Measurements from ENCODE around the gene GLI3.

Gene GLI3

DNA sequence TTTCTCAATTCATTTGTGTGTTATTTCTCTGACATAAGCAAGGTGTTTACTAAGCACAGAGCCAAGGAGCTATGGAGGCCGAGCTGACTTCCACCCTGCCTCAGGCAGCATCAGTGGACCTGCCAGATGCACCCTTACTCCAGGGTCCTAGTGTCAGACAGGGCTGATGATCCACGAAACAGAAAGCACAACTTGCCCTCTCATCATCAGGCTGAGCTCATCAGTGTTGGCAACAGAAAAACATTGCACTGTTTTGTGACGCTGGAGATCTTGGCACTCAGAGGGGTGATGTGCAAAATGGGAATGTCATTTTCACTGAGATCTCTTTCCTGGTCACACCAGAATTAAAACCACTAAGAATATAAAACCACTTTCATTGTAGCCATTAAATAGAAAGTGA is 201.8 kb downstream of the GLI3 start:
- DNase-seq (ENCODE audit: low read depth in 2 of 2), result no peak

DNA sequence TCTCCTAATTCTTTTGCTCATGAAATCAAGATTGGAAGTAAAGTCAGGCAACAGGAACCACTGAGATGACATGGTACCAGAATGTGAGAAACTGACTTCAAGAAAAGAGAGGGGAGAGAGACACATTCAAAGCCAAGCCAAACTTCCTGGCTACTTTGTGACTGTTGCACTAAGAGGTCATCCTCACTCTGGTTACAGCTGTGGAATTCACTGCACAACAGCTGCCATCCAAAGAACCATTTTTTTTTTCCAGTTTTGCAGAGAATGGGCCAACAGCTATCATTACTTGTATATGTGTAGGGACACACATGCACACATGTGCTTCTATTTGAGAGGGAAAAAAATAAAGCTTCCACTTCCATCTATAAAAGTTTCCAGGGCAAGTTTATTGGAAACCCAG is 203.5 kb downstream of the GLI3 start:
- no peak for DNase-seq (ENCODE audit: low read depth in 2 of 2)

DNA sequence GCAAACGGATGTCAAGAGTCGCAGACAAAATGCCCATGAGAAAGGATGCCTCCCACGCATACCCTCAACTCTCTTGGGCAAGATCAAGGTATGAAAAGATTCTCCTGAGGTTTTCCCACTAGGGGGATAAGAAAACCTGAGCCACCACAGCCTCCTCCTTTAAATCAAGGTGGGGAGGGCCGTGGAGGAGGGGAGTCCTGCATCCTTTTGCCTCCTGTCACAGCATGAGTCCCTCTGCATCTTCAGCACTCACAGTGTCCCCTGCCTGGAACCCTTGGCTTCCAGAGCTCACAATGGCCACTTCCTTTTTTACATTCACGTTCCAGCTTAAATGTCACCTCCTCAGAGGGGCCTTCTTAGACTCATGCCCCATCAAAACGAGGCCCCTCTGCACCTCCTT is 207.6 kb downstream of the GLI3 start:
- no peak for DNase-seq (ENCODE audit: low read depth in 2 of 2)

DNA sequence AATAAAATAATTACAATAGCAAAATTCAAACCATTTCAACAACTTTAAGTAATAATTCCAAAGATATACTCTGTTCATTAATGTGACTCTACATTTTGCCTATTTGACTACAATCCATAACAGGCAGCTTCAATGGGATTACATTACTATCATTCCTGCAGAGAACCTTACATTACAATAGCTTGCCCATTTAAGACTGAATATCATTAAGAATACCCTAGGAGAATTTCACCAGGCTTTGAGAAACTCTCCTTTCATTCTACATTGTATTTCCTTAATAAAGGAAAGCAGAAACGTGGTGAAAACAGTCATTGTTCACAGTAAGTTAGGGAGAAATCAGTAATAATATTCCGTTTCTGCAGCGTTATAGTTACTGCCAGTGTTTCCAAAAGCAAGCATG is 209.5 kb downstream of the GLI3 start:
- no peak for DNase-seq (ENCODE audit: low read depth in 2 of 2)

DNA sequence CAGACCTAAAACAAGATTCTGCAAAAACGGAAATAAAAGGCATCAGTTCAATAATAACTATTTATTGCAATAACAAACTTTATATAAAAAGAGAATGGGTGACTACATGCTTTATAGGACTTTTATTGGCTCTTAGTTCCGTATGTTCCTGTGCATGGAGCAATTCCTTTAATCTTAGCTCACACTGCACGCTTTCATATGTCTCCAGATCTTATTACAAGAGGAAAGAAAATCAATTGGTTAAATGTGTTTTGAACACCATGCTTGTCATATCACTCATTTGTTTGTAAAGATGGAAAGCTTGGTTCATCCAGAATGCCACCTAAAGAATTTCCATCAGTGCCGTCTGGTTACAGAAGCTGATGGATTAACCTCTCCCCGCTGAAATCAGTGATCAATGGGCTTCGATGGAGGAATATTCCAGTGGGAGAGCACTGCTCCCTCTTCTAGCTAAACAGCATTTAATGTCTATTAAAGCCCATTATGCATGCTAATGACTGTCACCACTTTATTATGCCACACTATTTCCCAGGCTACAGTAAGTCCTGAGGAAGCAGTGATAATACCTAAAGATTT is 210.3 kb downstream of the GLI3 start:
- no peak for DNase-seq (ENCODE audit: low read depth in 2 of 2)

DNA sequence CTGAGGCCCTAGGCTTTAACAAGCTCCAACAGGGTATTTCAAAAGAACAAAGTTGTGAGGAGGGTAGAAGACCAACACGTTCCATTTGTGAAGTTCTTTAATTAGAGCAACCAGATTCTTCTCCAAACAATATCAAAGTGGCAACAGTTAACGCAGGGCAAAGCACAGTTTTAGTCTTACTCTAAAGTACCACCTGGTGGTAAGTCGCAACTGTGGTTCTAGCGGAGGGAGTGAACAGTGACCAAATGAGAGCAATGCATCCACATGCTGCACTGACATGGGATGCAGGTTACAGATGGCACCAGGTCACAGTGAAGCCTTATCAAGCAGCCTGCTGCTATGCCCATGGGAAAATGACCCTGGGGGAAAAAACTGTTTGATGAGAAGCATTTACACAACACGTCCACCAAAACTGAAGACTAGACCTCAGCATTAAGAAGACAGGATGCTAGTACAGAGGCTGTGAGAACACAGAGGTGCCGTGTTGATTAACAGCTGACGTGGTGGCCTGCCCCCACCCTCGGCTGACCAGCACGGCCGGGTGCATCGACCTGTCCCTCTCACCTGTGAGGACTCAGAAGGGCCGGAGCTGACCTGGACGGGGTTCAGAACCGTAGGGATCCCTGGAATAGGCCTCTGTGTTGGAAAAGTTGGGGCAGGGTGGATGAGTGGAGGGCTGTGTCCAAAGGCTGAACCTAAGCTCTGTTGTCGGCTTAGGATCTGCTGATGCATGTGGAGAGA is 211.2 kb downstream of the GLI3 start:
- no peak for DNase-seq (ENCODE audit: low read depth in 2 of 2)

DNA sequence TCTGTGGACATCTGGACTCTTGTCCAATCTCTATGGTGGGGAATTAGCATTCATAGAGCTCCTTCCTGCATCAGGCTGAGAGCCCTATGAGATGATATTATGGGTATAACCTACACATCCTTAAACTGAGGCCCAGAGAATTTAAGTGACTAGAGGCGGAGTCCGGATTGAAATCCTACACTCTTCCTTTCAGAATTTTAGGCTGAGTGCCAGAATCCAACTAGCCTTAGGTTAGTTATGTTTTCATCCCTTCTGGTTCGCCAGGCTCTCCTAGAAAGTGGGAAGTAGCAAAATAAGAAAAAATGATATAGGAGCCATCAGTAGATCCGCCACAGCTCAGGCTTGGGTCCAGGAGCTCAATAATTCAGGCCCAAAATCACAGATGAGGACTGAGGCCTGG is 212.5 kb downstream of the GLI3 start:
- no peak for DNase-seq (ENCODE audit: low read depth in 2 of 2)

DNA sequence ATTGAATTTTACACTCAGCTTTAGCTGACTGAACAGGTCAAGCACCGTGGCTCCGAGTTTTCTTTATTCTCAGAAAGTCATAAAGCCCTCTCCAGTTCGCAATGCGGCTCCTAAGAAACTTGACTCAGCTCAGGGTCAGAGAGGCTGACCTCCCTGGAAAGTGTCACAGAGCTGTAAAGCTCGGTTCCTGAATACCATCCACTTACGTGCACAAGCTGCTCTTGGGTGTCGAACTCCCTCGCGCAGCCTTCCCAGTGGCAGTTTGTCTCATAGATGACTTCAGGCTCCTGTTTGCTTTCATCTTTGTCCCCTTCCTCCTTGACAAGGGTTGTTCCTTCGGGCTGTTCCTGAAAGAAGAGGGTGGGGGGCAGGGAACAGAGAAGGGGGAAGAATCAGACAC is 213.7 kb downstream of the GLI3 start:
- DNase-seq (ENCODE audit: low read depth in 2 of 2), result no peak

DNA sequence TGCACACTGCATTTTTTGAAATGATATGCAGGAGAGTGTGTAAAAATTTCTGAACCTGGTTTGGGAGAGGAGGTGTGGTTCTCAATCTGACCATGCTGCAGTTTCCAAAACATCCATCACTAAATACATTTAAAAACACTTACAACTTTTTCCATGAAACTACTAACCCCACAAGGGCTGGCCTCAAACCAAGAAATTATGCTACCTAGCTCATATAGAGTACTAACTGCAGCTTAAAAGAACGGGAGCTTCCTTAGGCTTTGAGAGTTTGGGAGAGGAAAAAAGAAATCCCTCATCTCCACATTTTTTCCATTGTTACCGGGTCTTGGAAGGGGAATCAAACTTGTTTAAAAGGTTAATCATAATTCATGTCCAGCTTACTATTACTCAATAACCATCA is 214.2 kb downstream of the GLI3 start:
- no peak for DNase-seq (ENCODE audit: low read depth in 2 of 2)

DNA sequence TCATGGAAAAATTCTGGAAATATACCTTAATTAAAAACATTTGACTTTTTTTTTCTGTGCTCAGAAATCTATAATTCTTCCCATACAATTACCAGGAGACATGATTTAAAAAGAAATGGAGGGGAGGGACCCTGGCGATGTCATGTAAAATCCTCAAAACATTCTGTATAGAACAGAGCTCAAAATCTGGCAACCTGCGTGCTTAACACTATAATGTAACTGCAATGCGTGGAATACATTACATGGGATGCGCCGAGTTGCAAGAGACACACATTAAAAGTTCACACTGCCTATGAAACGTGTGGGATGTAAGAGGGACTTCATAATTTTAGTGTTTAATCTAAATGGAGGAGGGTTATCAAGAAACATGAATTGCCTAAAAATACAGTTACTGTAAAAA is 215.0 kb downstream of the GLI3 start:
- DNase-seq (ENCODE audit: low read depth in 2 of 2), result no peak

DNA sequence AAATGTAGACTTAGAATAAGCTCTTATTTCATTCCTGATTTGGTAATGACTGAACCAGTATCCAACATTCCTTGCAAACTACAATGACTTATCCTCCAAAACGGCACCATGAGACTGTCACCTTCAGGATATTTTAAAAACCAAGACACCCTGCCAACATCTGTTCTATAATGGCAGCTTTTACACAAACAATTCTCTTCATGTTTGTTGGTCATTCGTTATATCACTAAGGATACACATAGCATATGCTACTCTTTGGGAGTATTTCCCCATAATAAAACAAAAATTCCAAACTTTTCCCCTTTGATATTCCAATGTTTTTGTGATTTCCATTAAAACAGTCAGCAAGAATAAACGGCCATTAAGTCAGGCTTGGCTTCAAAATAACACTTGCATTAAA is 215.4 kb downstream of the GLI3 start:
- no peak for DNase-seq (ENCODE audit: low read depth in 2 of 2)

DNA sequence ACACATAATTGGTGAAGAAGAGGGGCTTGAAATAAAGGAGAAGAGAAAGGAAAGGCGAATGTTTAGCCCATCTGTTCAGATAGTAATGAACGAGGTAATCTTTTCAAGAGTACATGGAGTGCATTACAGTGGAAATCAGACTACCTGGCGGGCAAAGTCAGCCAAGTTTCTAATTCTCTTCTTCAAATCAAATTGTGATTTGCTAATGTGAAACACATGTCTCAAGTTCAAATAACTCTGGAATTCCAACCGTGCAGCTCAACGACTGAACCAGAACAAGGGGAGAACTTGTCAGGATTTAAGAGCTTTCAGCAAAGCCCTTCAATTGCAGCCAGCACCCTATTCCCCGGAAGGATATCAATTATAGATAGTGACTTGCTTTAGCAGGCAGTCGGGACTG is 216.9 kb downstream of the GLI3 start:
- no peak for DNase-seq (ENCODE audit: low read depth in 2 of 2)

DNA sequence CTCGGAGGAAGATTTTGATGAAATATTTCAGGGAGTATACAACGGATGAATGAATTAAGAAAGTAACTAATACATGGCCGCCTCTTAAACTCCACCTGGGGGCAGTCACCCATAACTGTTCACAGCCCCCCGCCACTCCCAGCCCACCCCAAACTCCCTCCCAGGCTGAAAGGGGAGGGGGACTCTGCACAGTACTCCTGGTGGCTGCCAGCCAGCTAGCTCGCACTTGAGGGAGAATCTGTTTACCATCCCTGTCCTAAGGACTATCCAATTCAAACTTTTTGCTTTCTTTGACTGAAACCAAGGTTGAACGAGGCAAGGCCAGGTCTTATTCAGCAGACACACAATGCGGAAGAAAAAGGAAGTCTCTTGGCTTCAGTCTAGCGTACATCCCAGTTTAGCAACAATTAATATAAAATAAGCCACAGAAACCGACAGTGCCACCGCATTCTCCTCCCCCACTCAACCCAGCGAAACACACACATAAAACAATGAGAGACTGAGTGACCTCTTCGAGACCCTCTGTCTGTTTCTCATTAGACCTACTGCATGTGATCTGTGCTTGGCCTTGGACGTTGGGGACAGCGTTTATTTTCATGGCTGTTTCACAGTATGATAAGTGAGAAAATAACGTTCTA is 219.5 kb downstream of the GLI3 start:
- no peak for DNase-seq (ENCODE audit: low read depth in 2 of 2)

DNA sequence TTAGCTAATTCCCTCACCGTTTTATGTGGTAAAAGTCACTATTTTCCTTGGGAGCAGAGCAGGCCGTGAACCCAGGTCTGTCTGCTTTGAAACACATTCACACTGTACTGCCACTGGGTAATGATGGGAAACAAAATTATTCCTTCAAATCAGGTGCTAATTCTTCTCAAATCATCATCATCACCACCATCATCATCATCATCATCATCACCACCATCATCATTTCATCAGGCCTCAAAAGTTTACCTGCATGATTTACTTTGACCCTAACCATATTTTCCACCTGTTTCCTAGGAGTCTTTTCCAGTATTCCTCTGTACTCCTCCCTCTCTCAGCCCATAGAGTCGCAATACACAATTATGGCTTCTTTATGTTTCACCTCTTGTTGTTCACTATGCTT is 220.5 kb downstream of the GLI3 start:
- DNase-seq (ENCODE audit: low read depth in 2 of 2), result no peak

DNA sequence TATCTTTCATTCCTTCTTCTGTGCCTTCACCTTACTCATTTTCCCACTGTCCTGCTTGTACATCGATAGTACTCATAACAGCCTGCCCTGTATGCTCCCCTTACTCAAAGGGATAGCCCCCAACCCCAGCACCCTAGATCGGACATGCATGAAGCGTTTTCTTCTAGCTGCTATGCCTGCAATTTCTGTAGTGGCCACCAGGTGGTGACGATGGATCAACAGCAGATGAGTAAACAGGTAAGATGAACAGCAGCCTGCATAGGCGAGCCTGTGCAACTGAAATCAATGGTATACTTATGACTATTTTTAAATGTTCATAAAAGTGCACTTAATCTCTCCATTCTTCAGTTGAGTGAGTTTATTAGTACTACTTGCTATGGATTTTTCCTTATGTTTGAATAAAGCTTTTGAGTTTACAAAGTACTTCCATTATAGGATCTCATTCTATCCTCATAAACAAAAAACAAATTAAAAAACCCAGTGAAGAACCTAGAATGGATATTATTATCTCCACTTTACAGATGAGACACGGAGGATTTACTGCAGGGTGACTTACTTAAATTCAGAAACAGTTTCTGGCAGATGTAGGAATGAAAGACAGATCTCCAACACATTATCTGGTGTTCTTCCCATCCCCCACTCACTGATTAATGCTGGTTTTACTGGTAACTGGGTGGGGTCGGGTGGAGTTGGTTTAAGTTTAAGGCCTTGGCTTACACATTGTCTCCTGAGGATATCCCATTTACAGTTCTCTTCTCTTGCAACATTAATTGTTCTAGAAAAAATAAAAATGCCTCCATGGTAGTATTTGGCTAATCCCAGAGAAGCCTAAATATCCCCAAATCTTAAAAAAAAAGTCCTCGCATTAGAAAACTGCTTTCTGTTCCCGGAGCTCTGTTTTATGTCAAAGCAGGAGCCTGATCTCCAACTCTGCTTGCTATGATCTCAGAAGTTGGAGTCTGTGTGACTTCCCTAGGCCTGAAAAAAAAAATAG is 222.1 kb downstream of the GLI3 start:
- DNase-seq (ENCODE audit: low read depth in 2 of 2), result peak; percentile 5 to 14

DNA sequence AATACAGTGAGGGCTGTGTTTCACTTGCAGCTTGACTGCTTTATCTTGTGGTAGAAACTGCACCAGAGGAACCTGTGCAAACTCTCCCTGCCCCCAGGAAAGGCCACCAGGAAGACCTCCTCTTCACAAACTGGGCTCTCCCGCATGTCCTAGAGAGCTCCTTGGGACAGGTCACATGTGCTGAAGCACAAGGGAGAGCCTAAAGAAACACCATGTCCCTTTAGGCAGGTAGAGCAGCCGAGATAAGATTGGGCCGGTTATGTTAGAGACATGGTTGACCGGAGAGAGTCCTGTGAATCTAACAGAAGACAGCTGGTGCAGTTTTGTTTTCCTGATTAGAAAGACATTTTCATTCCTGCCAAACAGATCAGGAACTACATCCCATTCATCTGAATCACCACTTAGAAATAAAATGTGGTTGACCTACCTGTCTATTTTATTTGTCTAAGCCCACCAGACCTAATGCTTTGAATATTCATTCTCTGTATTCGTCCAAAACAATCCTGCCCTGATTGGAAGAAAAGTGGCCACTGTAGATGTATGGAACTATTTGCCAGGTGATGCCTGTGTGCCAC is 224.1 kb downstream of the GLI3 start:
- DNase-seq (ENCODE audit: low read depth in 2 of 2), result no peak

DNA sequence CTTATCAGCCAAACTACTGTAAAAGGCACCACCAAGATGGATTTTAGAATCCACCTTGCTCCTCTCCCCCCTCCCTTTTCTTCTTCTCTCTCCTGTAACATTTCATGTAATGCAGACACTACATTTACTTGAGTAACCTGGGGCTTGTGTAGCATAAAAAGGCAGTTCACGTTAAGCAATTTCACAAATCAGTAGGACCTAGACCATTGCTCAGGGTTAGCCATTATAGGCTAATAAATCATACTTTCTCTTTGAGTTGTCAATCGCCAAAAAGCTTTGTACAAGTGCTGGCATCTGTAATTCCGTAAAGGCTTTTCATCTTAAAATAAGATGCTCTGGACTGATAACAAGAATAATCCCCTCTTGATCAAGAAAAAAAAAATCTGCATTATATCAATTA is 224.7 kb downstream of the GLI3 start:
- DNase-seq (ENCODE audit: low read depth in 2 of 2), result no peak

DNA sequence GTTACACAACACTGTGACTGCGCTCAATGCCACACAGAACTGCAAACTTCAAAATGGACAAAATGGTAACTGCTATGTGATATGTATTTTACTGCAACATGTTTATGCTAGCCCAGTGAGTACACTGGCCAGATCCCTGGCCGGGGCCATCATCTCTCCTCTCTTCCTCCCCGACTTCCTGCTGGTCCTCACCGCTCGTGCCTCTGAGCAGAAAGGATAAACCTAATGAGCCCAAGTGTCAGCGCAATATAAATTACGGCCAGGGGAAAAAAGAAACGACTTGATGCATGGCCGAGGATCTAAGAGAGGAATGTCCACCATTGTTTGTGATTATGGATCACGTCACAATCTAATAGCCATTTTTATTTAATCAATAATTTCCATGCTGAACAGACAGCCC is 225.2 kb downstream of the GLI3 start:
- DNase-seq (ENCODE audit: low read depth in 2 of 2), result no peak

DNA sequence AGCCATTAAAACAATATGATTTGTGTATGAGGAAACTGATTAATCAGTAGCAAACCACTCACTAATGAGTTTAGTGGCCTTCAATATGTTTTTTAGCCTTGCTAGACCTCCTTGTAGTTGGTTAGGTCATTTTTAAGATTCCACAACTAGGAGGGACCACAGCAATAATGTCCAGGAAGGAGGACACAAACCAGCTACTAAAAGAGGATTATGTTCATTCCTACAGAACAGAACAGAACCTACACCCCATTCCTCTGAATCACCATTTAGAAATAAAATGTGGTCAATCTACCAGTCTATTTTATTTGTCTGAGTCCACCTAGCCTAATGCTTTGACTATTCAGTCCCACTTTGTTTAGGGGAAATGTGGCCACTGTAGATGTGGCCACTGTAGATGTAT is 226.3 kb downstream of the GLI3 start:
- no peak for DNase-seq (ENCODE audit: low read depth in 2 of 2)

DNA sequence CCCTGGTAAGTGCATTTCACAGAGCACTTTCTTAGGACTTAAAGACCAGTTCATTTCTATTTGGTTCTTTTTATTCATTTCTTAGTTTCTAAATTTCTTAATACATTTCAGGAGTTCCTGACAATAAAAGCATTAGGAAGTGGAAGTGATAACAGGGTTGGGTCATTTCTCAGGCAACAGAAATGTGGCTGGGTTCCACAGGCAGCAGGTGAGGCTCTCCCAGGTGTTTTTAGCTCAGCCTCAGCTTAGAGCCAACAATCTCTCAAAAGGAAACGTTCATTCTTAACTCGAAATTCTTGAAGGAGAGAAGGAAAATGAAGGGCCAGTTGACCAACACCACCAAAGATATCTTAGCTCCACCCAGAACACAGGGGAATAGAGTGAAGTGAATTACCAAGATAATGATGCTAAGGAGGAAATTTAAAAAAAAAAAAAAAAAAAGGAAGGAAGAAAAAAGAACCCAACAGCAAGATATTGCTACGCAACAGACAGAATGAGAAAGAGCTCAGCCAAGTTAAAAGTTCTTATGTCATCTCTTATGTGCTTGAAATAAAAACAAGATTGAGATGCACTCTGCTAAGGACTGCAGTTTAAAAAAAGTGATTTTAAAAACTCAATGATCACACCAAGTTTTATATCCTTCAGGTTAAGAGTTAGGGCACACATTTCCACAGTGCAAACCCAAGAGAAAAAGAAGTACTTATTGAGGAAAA is 230.1 kb downstream of the GLI3 start:
- DNase-seq (ENCODE audit: low read depth in 2 of 2), result no peak

DNA sequence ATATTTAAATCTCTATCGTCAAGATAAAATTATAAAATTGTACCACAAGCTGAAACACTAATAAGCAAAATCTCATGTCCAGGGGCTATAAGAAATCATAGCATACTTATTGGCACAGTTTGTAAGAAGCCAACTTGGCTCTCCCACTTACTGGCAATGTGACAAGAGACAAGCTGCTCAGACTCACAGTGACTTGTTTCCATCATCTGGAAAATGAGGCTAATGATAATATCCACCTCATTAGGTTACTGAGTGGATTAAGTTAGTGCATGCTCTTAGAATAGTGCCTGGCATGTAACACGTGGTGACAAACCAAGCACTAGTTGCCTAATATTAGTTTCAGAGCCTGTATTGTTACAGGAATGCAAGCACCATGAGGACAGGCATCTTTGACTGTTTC is 234.4 kb downstream of the GLI3 start:
- no peak for DNase-seq (ENCODE audit: low read depth in 2 of 2)

Measured in stimulated activated CD8-positive, alpha-beta memory T cell treated with anti-CD3 and anti-CD28 coated beads, Interleukin-15, amount 100 ng/mL, for 48 hours (primary cell).